Progenitor cell of endocrine pancreas (in vitro differentiated cells): Measurements from ENCODE around the gene FFAR4. TPM values are rescaled to one million over a fixed set of nuclear protein-coding genes. Genes with fewer than 3 reads are reported as not detected.
"Not testable (repeated sequence)": the region's sequence is repeated elsewhere in the genome, so short reads cannot be mapped to it uniquely, and the experiment has no call there.

Experiments used
- DNase-seq: peaks from one replicate; pipeline ENCODE4 v3.0.0; 2021; ENCODE audit warnings: low spot score; ENCODE audit not compliant: unreplicated experiment
- H3K27ac Mint-ChIP-seq: 2 replicates; pipeline ENCODE4 v1.8.0; 2021; ENCODE audit warnings: mild to moderate bottlenecking, moderate library complexity, mixed read lengths
- H3K27me3 Mint-ChIP-seq: 2 replicates; pipeline ENCODE4 v1.8.0; 2021; ENCODE audit warnings: mixed read lengths
- H3K36me3 Mint-ChIP-seq: 2 replicates; pipeline ENCODE4 v1.8.0; 2022; ENCODE audit warnings: mixed read lengths; ENCODE audit not compliant: insufficient read depth
- H3K4me1 Mint-ChIP-seq: 2 replicates; pipeline ENCODE4 v1.8.0; 2021; ENCODE audit warnings: low read depth, mixed read lengths
- H3K4me3 Mint-ChIP-seq: 2 replicates; pipeline ENCODE4 v1.8.0; 2021; ENCODE audit warnings: low read depth, mild to moderate bottlenecking, moderate library complexity, mixed read lengths
- H3K9me3 Mint-ChIP-seq: 2 replicates; pipeline ENCODE4 v1.8.0; 2021; ENCODE audit warnings: low read depth, mixed read lengths
- long read RNA-seq: library from polyadenylated mRNA; unstranded; transcript quantifications from one replicate; pipeline ENCODE4 v2.0.0, GENCODE V29; 2020
- total RNA-seq: library from RNA; stranded (reverse); gene quantifications from 2 replicates; pipeline ENCODE4 v1.2.1, GENCODE V29; 2021
- TF ChIP-seq, protein P1 (sequence below): fragments of 200-600 bp; sonication (generic); IDR thresholded peaks from one replicate; pipeline ENCODE4 v1.5.0; 2021; ENCODE audit warnings: antibody characterized with exemption, mild to moderate bottlenecking; ENCODE audit not compliant: unreplicated experiment

The FFAR4 gene
- total RNA-seq: 0.07 and 0.13 TPM in 2 replicates
- long read RNA-seq: 0 reads

DNA sequence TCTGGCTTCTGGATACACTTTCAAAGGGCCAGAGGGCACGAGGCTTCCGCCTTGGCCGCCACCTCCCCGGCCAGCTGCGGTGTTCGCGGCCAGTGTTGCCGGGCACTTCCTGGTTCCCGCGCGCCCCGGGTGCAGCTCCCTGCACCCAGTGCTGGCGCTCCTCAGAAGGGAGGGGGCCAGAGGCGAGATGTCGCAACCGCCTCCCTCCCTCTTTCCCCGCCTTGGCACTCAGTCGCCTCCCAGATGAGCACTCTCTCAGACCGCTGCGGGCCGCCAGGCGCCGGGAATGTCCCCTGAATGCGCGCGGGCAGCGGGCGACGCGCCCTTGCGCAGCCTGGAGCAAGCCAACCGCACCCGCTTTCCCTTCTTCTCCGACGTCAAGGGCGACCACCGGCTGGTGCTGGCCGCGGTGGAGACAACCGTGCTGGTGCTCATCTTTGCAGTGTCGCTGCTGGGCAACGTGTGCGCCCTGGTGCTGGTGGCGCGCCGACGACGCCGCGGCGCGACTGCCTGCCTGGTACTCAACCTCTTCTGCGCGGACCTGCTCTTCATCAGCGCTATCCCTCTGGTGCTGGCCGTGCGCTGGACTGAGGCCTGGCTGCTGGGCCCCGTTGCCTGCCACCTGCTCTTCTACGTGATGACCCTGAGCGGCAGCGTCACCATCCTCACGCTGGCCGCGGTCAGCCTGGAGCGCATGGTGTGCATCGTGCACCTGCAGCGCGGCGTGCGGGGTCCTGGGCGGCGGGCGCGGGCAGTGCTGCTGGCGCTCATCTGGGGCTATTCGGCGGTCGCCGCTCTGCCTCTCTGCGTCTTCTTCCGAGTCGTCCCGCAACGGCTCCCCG, at the start of gene FFAR4:
Gene FFAR4 (plus strand): TSS at position 231 of the 842 bp plus-strand sequence. CDS start 56 bp downstream, at position 287.
- Mint-ChIP-seq H3K27me3 (peaks cover 82% of the 10 kb centered on the region), H3K36me3 (no peaks in the 10 kb centered on the region), H3K4me1 (peaks cover 6% of the 10 kb centered on the region), H3K27ac (peak within 1 kb of the TSS; percentile 62), H3K4me3 (peak within 1 kb of the TSS; percentile 57), H3K9me3 (no peaks in the 10 kb centered on the region)
- DNase-seq: no peak
- TF ChIP-seq, protein P1, sequence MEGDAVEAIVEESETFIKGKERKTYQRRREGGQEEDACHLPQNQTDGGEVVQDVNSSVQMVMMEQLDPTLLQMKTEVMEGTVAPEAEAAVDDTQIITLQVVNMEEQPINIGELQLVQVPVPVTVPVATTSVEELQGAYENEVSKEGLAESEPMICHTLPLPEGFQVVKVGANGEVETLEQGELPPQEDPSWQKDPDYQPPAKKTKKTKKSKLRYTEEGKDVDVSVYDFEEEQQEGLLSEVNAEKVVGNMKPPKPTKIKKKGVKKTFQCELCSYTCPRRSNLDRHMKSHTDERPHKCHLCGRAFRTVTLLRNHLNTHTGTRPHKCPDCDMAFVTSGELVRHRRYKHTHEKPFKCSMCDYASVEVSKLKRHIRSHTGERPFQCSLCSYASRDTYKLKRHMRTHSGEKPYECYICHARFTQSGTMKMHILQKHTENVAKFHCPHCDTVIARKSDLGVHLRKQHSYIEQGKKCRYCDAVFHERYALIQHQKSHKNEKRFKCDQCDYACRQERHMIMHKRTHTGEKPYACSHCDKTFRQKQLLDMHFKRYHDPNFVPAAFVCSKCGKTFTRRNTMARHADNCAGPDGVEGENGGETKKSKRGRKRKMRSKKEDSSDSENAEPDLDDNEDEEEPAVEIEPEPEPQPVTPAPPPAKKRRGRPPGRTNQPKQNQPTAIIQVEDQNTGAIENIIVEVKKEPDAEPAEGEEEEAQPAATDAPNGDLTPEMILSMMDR: no peak

DNA sequence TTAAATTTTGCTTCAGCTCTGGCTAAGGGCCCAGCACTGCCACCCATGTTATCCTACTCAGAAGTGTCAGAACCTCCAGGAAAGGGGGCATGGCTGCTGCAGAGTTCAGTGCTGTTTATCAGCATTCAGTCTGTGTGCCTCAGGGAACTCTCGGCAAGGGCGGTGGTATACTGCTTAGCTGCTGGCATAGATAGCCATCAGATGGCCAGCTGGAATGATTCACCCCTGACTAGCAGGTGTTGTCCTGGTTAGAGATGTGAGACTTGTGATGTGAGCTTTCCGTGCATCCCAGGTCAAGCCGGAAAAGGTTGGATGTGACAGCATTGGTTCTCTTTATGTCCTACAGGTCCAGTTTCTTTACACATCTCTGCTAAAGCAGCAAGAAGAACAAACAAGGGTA, 47.9 kb upstream of the FFAR4 start:
- Mint-ChIP-seq H3K9me3 (peaks cover 9% of the 10 kb centered on the region), H3K4me3 (no peak overlapping the region), H3K27me3 (no peaks in the 10 kb centered on the region), H3K36me3 (peaks cover 45% of the 10 kb centered on the region), H3K4me1 (no peaks in the 10 kb centered on the region), H3K27ac (no peak overlapping the region)
- DNase-seq: no peak
- TF ChIP-seq, protein P1: no peak

DNA sequence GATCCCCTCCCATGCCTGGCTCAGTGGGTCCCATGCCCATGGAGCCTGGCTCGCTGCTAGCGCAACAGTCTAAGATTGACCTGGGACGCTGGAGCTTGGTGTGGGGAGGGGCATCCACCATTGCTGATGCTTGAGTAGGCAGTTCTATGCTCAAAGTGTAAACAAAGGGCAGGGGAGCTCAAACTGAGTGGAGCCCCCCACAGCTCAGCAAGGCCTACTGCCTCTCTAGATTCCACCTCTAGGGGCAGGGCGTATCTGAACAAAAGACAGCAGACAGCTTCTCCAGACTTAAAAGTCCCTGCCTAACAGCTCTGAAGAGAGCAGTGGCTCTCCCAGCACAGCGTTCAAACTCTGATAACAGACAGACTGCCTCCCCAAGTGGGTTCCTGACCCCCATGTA, 31.2 kb upstream of the FFAR4 start:
- DNase-seq: no peak
- Mint-ChIP-seq H3K9me3 (no peaks in the 10 kb centered on the region), H3K36me3 (no peaks in the 10 kb centered on the region), H3K4me1 (peaks cover 5% of the 10 kb centered on the region), H3K4me3 (no peak overlapping the region), H3K27ac (no peak overlapping the region), H3K27me3 (peaks cover 13% of the 10 kb centered on the region)
- TF ChIP-seq, protein P1: peak; percentile 11

DNA sequence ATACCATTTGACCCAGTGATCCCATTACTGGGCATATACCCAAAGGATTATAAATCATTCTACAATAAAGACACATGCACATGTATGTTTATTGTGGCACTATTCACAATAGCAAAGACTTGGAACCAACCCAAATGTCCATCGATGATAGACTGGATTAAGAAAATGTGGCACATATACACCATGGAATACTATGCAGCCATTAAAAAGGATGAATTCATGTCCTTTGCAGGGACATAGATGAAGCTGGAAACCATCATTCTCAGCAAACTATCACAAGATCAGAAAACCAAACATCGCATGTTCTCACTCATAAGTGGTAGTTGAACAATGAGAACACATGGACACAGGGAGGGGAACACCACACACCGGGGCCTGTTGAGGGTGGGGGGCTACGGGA, 25.6 kb upstream of the FFAR4 start:
- not testable (repeated sequence) for H3K36me3 Mint-ChIP-seq, H3K27ac Mint-ChIP-seq, H3K9me3 Mint-ChIP-seq, H3K4me1 Mint-ChIP-seq, DNase-seq, H3K4me3 Mint-ChIP-seq
- H3K27me3 Mint-ChIP-seq: peaks cover 32% of the 10 kb centered on the region

DNA sequence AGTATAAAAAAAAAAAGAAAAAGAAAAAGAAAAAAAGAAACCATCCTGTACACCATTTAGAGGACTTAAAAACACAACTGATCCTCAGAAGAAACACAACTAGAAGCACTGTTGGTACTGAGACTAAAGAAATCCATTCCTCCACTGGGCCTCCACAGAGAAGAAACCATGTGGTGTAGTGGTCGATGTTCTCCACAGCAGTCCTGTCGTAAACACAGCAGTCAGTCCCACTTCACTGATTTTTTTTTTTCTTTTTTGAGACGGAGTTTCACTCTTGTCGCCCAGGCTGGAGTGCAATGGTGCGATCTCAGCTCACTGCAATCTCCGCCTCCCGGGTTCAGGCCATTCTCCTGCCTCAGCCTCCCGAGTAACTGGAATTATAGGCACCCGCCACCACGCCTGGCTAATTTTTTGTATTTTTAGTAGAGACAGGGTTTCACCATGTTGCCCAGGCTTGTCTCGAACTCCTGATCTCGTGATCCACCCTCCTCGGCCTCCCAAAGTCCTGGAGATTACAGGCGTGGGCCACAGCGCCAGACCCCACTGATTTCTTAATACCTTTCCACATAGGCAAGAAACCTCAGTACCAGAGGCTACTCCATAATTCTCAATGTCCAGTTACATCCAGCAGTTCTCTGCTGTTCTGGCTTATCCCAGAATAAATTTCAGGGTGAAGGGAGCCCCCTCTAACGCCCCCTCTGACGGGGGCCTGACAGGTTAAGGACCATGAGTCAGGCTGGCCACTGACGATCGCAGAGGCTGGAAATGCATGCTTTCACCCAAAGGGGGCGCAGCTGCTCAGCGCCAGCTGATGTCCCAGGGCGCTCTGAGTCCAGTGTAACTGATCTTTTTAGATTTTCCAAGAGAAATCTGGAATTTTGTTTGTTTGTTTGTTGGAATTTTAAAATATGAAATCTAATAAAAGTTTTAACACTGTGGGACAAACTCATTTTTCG, 24.8 kb upstream of the FFAR4 start:
- Mint-ChIP-seq H3K36me3 (no peaks in the 10 kb centered on the region), H3K4me1 (peaks cover 5% of the 10 kb centered on the region), H3K4me3 (no peak overlapping the region), H3K9me3 (no peaks in the 10 kb centered on the region), H3K27ac (no peak overlapping the region), H3K27me3 (peaks cover 32% of the 10 kb centered on the region)
- TF ChIP-seq, protein P1: peak; percentile 85
- no peak for DNase-seq
